ENCODE results near the gene NKX2-8.
A peak's percentile ranks its signal among the peaks of the same experiment; 100 is the strongest.

NKX2-8 gene
- long read RNA-seq = 0 reads

GRCh38 chr14:36582011-36582873, at the start of gene NKX2-8:
Gene NKX2-8 (minus strand): TSS chr14:36582614. CDS start chr14:36582389, 225 bp downstream.
- Histone ChIP-seq H3K27me3 (ENCODE audit: insufficient read depth, poor library complexity, severe bottlenecking) (peaks cover 74% of the 10 kb centered on the region), H3K4me3 (replicated peaks; ENCODE audit: insufficient read depth, low read length) (peak within 1 kb of the TSS; percentile 21), H3K27ac (replicated peaks) (no peak within 1 kb of the TSS)
- DNase-seq (ENCODE audit: low read depth in 1 of 2, low spot score in 1 of 2) = no peak
- TF ChIP-seq POLR2AphosphoS5 (IDR thresholded peaks at IDR 0.05; ENCODE audit: low read depth) = no peak
- no peak for TF ChIP-seq SPI1 (IDR thresholded peaks at IDR 0.05; ENCODE audit: borderline replicate concordance, low read depth)
- no peak for TF ChIP-seq GABPA (IDR thresholded peaks at IDR 0.05; ENCODE audit: low read depth)
- TF ChIP-seq REST (IDR thresholded peaks at IDR 0.05; ENCODE audit: insufficient replicate concordance, low read depth) = no peak
- no peak for TF ChIP-seq CTCF (IDR thresholded peaks at IDR 0.05; ENCODE audit: insufficient read depth, low read length)

GRCh38 chr14:36627981-36628380, 45.6 kb upstream of the NKX2-8 start:
- TF ChIP-seq REST (IDR thresholded peaks at IDR 0.05; ENCODE audit: insufficient replicate concordance, low read depth) (no peak), POLR2AphosphoS5 (IDR thresholded peaks at IDR 0.05; ENCODE audit: low read depth) (no peak), GABPA (IDR thresholded peaks at IDR 0.05; ENCODE audit: low read depth) (no peak)
- Histone ChIP-seq H3K27me3 (ENCODE audit: insufficient read depth, poor library complexity, severe bottlenecking) (no peaks in the 10 kb centered on the region), H3K27ac (replicated peaks) (no peak overlapping the region), H3K4me3 (replicated peaks; ENCODE audit: insufficient read depth, low read length) (no peak overlapping the region)
- no peak for DNase-seq (ENCODE audit: low read depth in 1 of 2, low spot score in 1 of 2)

- Histone ChIP-seq H3K27ac (replicated peaks) (no peak overlapping the region), H3K4me3 (replicated peaks; ENCODE audit: insufficient read depth, low read length) (no peak overlapping the region), H3K27me3 (ENCODE audit: insufficient read depth, poor library complexity, severe bottlenecking) (no peaks in the 10 kb centered on the region)
- TF ChIP-seq SPI1 (IDR thresholded peaks at IDR 0.05; ENCODE audit: borderline replicate concordance, low read depth) = no peak
- TF ChIP-seq CTCF (IDR thresholded peaks at IDR 0.05; ENCODE audit: insufficient read depth, low read length) = no peak
- TF ChIP-seq POLR2AphosphoS5 (IDR thresholded peaks at IDR 0.05; ENCODE audit: low read depth) = no peak
- DNase-seq (ENCODE audit: low read depth in 1 of 2, low spot score in 1 of 2) = no peak
These were observed 43.7 kb upstream of the NKX2-8 start for GRCh38 chr14:36626151-36626550.

- Histone ChIP-seq H3K4me3 (replicated peaks; ENCODE audit: insufficient read depth, low read length) (no peak overlapping the region), H3K27me3 (ENCODE audit: insufficient read depth, poor library complexity, severe bottlenecking) (no peaks in the 10 kb centered on the region), H3K27ac (replicated peaks) (no peak overlapping the region)
- TF ChIP-seq REST (IDR thresholded peaks at IDR 0.05; ENCODE audit: insufficient replicate concordance, low read depth) (no peak), POLR2AphosphoS5 (IDR thresholded peaks at IDR 0.05; ENCODE audit: low read depth) (no peak), CTCF (IDR thresholded peaks at IDR 0.05; ENCODE audit: insufficient read depth, low read length) (no peak)
- no peak for DNase-seq (ENCODE audit: low read depth in 1 of 2, low spot score in 1 of 2)
These were observed 43.0 kb upstream of the NKX2-8 start for GRCh38 chr14:36625436-36625835.
